HG03103 (cell line): ENCODE measurements around the gene UQCRC1.

ENCODE experiments used
- ATAC-seq: cut with Tn5 transposase; IDR thresholded peaks from one replicate; pipeline ENCODE4 v1.9.1; 2021; ENCODE audit warnings: low read depth; ENCODE audit not compliant: unreplicated experiment

Gene UQCRC1

DNA sequence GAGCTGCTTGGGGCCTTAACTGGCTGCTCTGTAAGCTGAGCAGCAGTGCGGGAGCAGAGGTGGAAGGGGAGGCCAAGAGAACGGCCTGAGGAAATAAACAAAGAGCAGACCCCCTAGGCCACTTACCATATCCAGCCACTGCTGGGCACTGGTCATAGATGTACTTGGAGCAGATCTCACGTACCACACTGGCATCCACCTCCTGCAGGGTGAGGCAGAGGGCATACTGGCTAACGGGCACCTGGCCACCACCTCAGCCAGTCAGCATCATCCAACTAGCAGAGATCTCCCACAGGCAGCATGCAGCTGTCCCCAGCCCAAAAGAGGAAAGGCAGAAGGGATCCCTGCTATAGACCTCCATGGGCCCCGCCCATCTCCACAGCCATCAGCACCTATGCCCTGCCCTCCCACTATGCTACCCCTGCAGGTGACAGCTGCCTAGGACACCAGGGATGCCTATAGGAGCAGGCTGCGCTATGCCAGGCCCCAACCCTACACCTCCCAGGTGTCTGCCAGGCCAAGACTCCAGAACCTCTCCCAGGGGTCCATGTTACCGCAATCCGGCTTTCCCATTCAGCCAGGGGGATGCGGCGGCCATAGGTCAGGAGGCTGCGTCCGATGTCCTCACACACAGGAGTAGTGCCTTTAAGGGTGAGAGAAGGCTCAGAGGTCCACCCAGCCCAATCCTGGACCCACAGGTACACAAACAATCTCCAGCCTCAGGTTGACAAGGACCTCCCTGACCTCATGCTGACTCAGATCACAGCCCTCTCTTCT is 9.7 kb downstream of the UQCRC1 start:
- no peak for ATAC-seq

DNA sequence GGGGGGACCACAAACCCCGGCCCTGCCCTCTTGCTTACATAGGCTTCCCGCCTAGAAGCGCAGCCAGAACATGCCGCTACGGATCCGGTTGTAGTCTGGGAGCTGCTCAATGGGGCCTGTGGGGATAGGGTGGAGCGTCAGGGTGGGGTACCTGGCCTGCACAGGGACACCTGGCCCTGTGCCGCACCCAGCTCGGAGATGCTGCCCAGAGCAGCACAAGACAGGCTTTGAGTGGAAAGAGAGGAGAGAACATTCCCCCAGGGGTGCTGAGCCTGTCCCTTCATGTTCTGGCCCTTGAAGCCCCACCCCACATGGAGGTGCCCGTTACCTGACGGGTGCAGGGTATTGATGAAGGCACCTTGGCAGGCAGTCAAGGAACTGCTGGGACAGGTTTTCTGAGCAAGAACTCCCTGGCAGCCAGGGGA is 10.4 kb downstream of the UQCRC1 start:
- no peak for ATAC-seq

DNA sequence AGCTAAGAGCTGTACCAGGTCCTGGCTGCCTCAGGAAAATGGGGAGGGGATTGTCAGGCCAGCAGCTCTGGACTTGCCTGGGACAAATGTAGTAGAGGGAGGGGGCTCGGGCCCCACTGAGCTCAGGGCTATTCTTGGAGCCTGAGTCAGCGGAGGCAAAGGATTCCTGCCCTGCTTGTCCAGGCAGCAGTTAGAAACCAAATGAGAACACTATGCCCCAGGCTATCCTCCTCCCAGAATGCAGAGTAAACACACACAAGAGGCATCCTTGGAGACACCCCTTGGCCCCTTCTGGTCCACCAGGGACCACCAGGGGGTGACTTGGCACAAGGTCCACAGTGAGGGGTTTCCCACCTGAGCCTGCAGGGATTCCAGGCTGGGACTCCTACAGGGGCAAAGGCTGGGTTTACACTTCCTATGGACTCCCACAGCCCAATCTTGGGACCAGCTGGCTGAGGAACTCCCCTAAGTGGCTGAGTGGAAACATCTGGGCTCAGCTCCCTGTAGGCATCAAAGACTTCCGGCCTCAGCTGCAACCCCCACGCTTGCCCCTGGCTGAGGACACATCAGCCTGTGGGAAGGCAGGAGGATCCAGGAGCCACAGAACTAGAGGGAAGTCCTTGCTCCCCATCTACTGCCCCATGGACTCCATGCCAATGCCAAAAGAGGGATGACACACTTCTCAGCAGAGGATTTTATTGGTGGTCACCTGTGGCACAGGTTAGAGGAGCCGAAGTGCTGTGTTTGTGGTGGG is 10.9 kb downstream of the UQCRC1 start:
- no peak for ATAC-seq

DNA sequence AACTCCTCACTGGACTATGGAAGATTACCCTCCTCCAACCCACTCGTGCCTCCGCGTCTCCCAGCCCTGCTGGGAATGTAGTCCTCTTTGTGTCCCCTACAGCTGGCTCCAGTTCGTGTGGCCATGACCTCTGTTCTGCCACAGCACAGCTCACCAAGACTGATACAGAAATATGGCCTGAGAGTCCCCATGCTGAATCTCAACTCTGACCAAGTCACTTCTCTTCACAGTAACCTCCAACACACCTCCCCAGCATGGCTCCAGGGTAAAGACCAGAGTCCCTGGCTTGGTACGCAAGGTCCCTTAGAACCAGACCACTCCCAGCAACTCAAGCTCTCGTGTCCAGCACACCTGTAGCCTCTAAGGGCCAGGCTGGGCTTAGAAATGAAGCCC is 12.0 kb downstream of the UQCRC1 start:
- no peak for ATAC-seq

DNA sequence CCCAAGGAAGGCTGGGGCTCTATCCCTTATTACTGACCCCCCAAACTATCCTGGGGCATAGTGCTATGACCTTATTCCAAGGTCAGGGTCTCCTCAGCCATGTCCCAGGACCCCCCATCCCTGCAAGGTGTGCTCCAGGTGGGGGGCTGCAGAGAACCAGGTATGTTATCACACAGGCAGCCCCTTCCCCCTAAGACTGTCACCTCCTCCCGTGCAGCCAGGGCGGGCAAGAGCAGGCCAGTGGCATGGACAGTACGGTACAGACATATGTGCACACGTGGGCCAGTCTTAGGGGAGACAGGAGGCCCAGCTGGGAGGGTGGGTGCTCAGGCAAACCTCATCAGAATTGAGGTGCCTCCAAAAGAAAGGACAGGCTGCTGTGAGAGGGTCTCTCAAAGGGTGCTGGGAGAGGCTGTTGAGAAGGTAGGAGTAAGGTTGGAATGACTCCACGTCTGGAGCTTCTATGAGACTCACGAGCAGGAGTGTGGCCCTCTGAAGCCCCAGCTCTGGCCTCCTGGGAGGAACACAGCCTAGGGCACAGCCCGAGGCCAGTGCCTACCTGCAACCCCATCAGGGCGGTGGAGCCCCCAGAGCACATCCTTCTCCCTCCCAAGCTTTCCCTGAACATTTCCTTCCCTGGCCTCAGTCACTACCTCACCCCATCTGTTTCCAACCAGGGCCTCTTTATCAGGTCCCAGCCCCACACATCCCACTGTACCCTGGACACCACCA is 12.6 kb downstream of the UQCRC1 start:
- ATAC-seq = no peak

DNA sequence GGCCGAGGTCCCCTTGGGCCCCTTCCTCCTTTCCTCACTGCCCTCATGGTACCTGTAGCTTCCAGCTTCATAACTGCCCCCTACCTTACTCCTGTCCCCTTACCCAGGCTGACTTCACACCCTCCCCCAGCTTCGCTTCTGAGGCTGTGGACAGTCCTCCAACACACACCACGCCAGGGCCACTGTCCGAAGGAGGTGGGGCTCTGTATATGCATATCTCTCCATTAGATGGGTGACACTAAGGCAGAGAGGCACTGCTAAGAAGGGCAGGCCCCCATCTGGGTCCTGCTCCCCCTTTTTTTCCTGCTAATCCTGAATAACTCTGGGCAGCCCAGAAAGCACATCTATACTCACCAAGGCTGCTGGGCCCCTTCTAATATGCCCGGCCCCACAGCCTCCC is 13.3 kb downstream of the UQCRC1 start:
- ATAC-seq = no peak

DNA sequence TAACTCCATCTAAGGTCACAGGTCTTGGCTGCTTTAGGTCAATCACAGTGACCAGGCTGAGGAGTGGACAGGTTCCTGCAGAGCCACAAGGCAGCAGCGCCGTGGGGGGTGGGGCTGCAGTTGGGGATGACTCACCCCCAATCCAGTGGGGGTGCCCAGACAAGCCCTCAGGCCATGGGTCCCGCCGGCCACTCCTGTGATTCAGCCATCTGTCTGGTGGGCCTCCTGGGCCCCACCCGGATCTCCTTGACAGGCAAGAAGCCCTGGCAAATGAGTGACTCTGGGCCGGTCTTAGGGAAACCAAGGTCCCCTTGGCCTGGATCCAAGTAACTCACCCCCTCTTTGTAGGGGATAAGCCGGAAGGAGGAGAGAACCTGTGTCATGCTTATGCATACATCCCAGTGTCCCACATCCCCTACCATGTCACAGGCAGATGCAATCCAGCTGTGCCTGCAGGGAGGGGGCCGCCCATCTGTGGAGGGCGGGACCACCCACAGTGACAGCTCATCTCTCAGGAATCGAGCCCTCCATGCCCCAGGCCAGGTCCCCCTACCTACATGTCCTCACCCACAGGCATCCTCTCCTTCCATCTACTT is 13.8 kb downstream of the UQCRC1 start:
- ATAC-seq = no peak

DNA sequence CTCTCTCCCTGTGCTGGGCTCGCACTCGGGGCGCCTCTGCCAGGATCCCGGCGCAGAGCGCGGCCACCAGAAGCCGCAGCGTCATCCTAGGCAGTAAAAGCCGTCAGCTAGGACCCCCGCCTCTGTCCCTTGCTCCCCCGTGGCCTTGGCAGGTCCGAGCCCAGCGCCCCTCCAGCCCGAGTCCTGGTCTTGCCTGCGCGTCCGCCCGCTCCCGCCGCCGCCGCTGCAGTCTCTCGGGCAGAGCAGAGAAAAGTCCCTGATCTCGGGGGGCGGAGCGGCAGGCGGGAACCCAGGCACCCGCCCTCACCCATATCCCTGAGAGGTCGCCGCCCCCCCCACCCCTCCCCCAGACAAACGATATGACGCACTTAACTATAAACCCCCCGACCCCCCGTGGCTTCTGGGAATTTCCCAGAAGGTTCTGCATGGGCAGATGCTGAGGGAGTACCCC is 14.3 kb downstream of the UQCRC1 start, which contains the start of gene COL7A1:
COL7A1 (minus strand) TSS at position 255 of the 451 bp plus-strand sequence; CDS start at position 85, 170 bp downstream.
- no peak for ATAC-seq

DNA sequence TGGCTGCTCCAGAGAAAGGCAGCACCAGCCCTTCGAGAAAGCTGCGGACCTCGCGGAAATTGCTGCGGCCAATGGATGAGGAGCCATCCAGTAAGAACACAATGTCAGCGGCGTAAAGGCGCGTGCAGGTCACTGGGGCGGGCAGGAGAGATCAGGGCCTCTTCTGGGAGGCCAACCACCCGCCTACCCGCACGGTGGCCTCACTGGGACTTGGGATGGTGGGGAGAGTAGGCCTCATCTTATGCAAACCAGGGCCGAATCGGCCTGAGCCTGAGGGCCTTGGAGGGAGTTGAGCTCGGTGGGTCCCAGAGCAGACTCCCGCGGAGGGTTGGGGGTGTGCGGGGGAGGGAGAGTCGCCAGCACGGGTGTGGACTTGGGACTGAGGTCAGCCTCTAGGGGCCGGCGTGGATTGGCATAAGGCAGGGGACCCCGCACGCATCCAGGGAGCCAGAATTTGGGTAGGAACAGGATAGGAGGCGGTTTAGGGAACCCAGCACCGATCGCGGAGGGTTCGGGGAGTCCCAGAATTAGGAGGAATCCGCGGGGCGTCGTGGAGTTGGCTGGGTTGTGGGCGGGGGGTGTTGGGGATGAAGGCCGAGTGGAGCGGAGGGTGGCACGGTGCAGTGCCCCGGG is 14.9 kb downstream of the UQCRC1 start:
- ATAC-seq = no peak

DNA sequence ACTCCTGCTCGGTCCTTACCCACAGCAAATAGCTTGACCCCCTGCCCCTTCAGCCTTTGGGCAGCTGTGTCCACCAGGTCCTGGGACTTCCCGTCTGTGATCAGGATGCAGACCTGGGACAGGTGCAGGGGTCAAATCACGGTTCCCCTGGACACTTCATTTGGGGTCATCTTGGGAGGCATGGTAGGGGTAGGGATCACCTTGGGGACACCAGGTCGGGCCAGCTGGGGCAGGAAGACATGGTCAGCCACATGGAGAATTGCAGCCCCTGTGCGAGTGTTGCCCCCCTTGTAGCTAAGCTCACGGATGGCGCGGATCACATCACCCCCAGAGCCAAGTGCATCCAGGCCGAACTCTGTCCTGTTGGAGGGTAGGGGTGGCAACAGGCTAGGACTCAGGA is 16.1 kb downstream of the UQCRC1 start:
- ATAC-seq = no peak

DNA sequence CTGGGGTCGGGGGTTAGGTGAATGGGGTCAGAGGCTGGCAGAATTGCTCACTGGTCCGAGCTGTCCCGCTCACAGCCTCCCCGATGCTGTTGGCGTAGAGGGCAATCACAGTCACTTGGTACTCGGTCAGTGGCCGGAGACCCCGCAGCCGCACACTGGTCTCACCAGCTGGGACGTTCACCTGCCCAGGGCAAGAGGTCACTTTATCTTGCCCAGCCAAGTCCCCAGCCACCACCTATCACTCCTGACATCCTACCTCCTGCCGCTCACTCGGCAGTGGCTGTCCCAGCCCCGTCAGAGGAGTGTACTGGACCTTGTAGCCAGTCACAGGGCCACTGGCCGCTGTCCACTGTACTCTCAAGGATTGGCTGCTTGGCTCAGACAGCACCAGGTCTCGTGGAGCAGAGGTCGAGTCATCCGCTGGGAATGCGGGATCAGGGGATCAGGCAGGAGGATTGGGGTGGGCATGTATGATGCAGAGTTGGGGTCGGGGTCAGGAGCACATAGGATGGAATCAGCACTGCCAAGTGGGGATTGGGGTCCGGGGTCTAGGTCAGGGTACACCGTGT is 16.8 kb downstream of the UQCRC1 start:
- ATAC-seq = no peak

DNA sequence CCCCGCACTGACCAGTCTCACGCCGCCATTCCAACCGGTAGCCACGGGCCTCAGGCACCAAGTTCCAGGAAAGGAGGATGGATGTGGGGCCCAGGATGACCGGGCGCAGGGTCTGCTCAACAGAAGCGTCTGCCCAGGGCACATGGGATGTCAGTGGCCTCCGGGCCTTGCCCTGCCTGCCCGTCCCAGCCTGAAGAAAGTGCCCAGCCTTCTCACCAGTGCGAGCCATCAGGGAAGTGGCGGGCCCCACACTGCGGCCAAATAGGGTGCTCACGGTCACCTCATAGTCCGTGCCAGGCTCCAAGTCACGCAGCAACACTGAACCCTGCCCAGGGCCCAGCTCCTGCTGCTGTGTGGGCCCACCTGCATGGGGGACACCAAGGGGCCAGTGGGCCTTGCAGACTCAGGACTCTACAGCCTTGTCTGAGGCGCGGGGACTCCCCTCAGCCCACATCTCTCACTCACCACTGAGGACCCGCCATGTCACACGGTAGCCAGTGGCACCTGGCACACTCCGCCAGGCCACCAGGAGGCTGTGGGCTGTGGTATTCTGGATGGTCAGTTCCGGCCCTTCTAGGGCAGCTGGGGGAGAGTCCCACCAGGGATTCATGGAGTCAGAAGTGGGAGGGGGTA is 17.4 kb downstream of the UQCRC1 start:
- no peak for ATAC-seq

DNA sequence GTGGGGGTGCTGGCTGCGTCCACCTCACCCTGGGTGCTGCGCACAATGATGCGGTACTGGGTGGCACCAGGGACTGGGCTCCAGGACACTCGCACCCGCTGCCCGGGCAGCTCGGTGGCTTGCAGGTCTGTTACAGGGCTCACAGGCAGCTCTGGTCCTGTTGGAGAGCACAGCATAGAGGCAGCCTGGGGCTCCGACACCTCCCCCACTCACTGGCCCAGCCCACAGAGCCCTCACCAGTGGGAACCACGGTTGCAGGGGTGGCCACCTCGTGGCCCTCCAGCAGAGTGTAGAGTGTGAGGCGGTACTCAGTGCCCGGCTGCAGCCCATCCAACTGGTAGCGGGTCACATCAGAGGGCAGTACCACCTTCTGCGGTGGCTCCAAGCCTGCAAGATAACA is 18.0 kb downstream of the UQCRC1 start:
- no peak for ATAC-seq

DNA sequence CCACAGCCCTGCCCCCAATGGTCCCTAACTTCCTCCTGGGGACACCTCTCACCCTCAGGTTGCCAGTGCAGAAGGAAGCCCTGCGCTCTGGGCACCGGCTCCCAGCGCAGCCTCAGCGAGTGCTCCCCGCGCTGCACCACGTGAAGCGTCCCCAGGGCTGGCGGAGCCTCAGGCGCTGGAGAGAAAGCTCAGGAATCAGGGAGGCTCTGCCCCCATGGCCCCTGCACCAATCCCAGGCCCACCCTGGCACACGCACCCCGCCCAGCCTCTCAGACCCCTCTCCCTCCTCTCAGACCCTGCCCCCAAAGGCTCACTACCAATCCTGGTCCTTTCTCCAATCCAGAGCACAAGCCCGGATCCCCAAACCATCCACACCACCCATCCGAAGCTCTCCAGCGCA is 21.2 kb downstream of the UQCRC1 start:
- ATAC-seq = no peak

DNA sequence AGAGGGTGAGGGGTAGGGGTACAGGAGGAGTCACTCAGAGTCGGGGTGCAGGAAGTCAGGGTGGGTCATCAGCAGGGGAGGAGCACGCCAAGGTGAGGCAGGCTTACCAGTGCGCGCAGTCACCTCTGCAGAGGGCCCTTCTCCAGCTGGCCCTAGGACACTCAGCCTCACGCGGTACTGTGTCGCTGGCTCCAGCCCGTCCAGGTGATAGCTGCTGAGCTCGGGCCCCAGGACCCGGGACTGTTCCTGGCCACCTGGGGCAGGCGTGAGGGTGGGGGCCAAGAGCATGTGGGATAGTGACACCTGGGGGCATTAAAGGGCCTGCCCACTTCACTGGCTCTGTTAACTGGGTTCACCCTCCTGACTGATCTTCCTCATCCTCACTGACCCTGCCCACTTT is 21.8 kb downstream of the UQCRC1 start:
- no peak for ATAC-seq

DNA sequence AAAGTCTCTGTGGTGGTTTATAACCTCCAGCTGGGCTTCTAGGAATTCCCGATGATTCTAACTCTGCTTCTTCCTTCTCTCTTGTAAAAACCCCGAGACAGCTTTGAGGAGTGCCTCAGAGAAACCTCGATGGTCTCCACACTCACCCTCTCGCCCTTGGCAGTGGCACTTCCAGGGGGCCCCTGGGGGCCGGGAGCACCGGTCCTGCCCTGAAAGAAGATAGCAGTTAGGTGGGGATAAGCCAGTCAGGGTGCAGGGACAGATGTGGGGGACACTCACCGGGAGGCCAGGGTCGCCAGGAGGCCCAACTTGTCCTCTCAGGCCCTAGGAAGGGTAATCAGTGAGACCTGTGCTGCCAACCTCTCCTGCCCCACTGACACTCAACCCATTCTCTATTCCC is 24.0 kb downstream of the UQCRC1 start:
- no peak for ATAC-seq

DNA sequence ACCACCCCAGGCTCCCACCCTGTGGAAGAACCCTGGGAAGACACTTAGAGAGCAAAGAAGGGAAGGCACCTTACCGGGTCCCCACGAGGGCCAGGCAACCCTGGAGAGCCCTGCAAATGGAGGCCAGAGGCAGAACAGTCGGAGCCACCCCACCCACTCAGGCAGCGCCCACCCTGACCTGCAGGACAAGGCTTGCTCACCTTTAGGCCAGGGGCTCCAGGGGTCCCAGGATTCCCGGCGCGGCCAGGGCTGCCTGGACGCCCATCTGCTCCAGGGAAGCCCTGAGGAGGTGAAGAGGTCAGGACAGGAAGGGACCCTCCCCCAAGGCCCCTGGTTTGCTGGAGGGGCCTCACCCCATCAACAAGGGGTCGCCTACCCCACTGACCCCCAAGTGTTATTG is 24.6 kb downstream of the UQCRC1 start:
- no peak for ATAC-seq

DNA sequence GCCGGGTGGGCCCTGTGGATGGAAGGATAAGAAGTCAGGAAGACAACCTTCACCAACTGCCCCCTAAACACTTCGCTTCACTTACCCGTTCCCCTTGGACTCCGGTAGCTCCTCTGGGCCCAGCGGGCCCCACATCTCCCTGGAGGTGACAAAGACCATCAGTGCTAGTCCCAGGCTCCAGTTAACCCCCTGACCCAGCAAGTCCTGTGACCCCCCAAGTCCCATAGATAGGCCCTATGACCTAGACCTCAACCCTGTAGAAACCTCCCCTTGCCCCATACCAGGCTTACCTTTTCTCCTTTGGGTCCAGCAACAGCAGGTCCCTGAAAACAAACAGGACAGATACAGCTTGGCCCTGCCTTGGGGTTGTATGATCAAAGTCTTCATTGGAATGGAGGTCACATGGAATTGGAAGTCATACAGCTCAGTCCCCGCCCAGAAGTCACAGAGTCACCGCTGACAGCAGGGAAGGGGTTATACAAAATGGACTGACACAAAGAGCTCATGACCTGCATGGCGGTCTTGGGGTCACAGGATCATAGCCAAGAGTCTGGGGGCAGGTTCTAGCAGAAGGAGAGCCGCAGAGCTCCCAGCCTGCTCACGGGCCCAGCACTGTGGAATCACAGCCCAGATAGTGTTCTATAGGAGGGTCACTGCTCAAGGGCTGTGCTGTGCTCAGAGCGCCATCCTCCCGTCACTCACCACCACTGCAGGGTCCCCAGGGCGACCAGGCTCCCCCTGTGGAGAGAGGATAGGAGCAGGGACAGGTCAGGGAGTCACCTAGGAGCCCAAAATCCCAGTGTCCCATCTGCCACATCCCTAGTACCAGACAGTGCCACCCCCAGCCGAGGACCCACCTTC is 27.6 kb downstream of the UQCRC1 start:
- no peak for ATAC-seq

DNA sequence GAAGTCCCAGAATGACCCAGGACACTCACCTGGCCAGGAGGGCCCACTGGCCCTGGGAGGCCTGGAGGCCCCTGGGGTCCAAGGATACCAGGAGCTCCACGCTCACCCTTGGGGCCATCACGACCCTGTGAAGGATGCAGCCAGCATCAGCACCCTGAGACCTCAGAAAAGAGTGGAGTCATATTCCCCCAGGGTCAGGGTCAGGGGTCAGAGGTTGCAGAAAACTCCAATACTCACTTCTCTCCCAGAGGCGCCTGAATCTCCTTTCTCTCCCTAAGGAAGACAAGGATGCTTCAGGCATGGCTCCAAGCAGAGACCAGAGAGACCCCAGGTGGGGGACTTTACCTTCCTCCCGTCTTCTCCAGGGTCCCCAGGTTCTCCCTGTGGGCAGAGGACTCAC is 32.8 kb downstream of the UQCRC1 start:
- ATAC-seq = no peak
